ENCODE data around the gene PRAMEF33.
A peak's percentile ranks its signal among the peaks of the same experiment; 100 is the strongest.
"Not testable (repeated sequence)": the region's sequence is repeated elsewhere in the genome, so short reads cannot be mapped to it uniquely, and the experiment has no call there.

Gene PRAMEF33

DNA sequence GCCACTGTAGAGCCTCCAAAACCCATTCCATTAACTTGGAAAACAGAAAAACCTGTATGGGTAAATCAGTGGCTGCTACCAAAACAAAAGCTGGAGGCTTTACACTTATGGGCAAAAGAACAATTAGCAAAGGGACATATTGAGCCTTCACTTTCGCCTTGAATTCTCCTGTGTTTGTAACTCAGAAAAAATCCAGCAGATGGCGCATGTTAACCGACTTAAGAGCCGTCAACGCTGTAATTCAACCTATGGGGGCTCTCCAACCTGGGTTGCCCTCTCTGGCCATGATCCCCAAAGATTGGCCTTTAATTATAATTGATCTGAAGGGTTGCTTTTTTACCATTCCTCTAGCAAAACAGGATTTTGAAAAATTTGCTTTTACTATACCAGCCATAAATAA lies 53.4 kb downstream of the PRAMEF33 start:
- DNase-seq (ENCODE audit: low read depth in 1 of 2, low spot score in 1 of 2) = peak in 1 of 2 experiments; percentile 23
- H3K27me3 ChIP-seq (ENCODE audit: insufficient read depth, poor library complexity, severe bottlenecking); H3K4me3 ChIP-seq (replicated peaks; ENCODE audit: insufficient read depth, low read length); H3K27ac ChIP-seq (replicated peaks): not testable (repeated sequence)
- TF ChIP-seq, protein P1, sequence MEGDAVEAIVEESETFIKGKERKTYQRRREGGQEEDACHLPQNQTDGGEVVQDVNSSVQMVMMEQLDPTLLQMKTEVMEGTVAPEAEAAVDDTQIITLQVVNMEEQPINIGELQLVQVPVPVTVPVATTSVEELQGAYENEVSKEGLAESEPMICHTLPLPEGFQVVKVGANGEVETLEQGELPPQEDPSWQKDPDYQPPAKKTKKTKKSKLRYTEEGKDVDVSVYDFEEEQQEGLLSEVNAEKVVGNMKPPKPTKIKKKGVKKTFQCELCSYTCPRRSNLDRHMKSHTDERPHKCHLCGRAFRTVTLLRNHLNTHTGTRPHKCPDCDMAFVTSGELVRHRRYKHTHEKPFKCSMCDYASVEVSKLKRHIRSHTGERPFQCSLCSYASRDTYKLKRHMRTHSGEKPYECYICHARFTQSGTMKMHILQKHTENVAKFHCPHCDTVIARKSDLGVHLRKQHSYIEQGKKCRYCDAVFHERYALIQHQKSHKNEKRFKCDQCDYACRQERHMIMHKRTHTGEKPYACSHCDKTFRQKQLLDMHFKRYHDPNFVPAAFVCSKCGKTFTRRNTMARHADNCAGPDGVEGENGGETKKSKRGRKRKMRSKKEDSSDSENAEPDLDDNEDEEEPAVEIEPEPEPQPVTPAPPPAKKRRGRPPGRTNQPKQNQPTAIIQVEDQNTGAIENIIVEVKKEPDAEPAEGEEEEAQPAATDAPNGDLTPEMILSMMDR (IDR thresholded peaks at IDR 0.05; ENCODE audit: insufficient read depth, low read length) = peak; percentile 4
